Neural progenitor cell (in vitro differentiated cells): ENCODE results near the gene TBXAS1. TPM values are rescaled to one million over a fixed set of nuclear protein-coding genes. Genes with fewer than 3 reads are reported as not detected.

Experiments
- DNase-seq: peaks from one replicate; pipeline ENCODE4 v3.0.0-alpha.2; 2016; ENCODE audit warnings: low spot score
- H2AFZ ChIP-seq: fragments of 200-600 bp; sonication (generic); replicated peaks from 2 replicates; pipeline ENCODE4 v1.6.1; 2016; ENCODE audit warnings: antibody characterized with exemption
- H3F3A ChIP-seq: fragments of 200-600 bp; sonication (generic); 2 replicates; pipeline ENCODE4 v1.6.1; 2016; ENCODE audit warnings: antibody characterized with exemption, low read depth
- H3K27ac ChIP-seq: fragments of 200-600 bp; sonication (generic); 2 replicates; pipeline ENCODE4 v1.5.1; 2016; ENCODE audit warnings: mild to moderate bottlenecking
- H3K27me3 ChIP-seq: fragments of 200-600 bp; sonication (generic); 2 replicates; pipeline ENCODE4 v1.6.1; 2016; ENCODE audit warnings: mild to moderate bottlenecking, moderate library complexity
- H3K36me3 ChIP-seq: fragments of 200-600 bp; sonication (generic); 2 replicates; pipeline ENCODE4 v1.5.1; 2016
- H3K4me1 ChIP-seq: fragments of 200-600 bp; sonication (generic); 2 replicates; pipeline ENCODE4 v1.6.1; 2016; ENCODE audit warnings: mixed run types
- H3K4me2 ChIP-seq: fragments of 200-600 bp; sonication (generic); 2 replicates; pipeline ENCODE4 v1.6.1; 2016
- H3K4me3 ChIP-seq: fragments of 200-600 bp; sonication (generic); 2 replicates; pipeline ENCODE4 v1.5.1; 2016
- H3K79me2 ChIP-seq: fragments of 200-600 bp; sonication (generic); 2 replicates; pipeline ENCODE4 v1.6.1; 2016; ENCODE audit warnings: low read depth
- H3K9ac ChIP-seq: fragments of 200-600 bp; sonication (generic); 2 replicates; pipeline ENCODE4 v1.6.1; 2016
- H3K9me3 ChIP-seq: fragments of 200-600 bp; sonication (generic); 2 replicates; pipeline ENCODE4 v1.5.1; 2016; ENCODE audit warnings: low read depth
- H4K20me1 ChIP-seq: fragments of 200-600 bp; sonication (generic); 2 replicates; pipeline ENCODE4 v1.6.1; 2016; ENCODE audit warnings: low read depth
- H3K27ac Mint-ChIP-seq: 3 replicates; pipeline ENCODE4 v1.8.0; 2021; ENCODE audit warnings: mixed read lengths
- H3K27me3 Mint-ChIP-seq: 2 replicates; pipeline ENCODE4 v1.8.0; 2022; ENCODE audit warnings: low read depth, mild to moderate bottlenecking, inconsistent platforms, moderate library complexity, mixed read lengths; ENCODE audit not compliant: insufficient read depth
- H3K36me3 Mint-ChIP-seq: 3 replicates; pipeline ENCODE4 v1.8.0; 2021; ENCODE audit warnings: mixed read lengths
- H3K4me1 Mint-ChIP-seq: 3 replicates; pipeline ENCODE4 v1.8.0; 2021; ENCODE audit warnings: mixed read lengths
- H3K4me3 Mint-ChIP-seq: 3 replicates; pipeline ENCODE4 v1.8.0; 2021; ENCODE audit warnings: mild to moderate bottlenecking, moderate library complexity, mixed read lengths
- H3K9me3 Mint-ChIP-seq: 3 replicates; pipeline ENCODE4 v1.8.0; 2020; ENCODE audit warnings: mixed read lengths
- CTCF ChIP-seq: fragments of 200-600 bp; sonication (generic); IDR thresholded peaks from 2 replicates; pipeline ENCODE4 v1.5.1; 2017; ENCODE audit warnings: antibody characterized with exemption, mild to moderate bottlenecking
- EZH2 ChIP-seq: fragments of 200-600 bp; sonication (generic); IDR thresholded peaks from 2 replicates; pipeline ENCODE4 v1.6.1; 2017; ENCODE audit warnings: antibody characterized with exemption, mild to moderate bottlenecking, moderate library complexity
- EZH2phosphoT487 ChIP-seq: fragments of 200-600 bp; sonication (generic); IDR thresholded peaks from 2 replicates; pipeline ENCODE4 v1.6.1; 2017; ENCODE audit warnings: antibody characterized with exemption
- total RNA-seq: library from RNA; depleted of rRNA; stranded (reverse); fragments of >200 nt; gene quantifications from 2 replicates; pipeline ENCODE4 v1.2.3, GENCODE V29; 2015; ENCODE audit warnings: low replicate concordance

The TBXAS1 gene
- total RNA-seq, 1 donor from 2014 or later = not detected

- Mint-ChIP-seq H3K4me1 (no peaks in the 10 kb centered on the region), H3K27ac (no peak overlapping the region)
- no peak for TF ChIP-seq CTCF
Observed at GRCh38 chr7:139876622-139877283, 47.7 kb downstream of the TBXAS1 start.

GRCh38 chr7:139883814-139884213, 54.8 kb downstream of the TBXAS1 start:
- Mint-ChIP-seq H3K4me1 (no peaks in the 10 kb centered on the region), H3K4me3 (no peak overlapping the region), H3K27ac (no peak overlapping the region), H3K9me3 (peaks cover 4% of the 10 kb centered on the region), H3K27me3 (no peaks in the 10 kb centered on the region), H3K36me3 (no peaks in the 10 kb centered on the region)
- Histone ChIP-seq H3K27ac (no peak overlapping the region), H3K4me3 (no peak overlapping the region), H2AFZ (no peak overlapping the region), H4K20me1 (no peaks in the 10 kb centered on the region), H3K9me3 (no peaks in the 10 kb centered on the region), H3K9ac (no peak overlapping the region), H3K4me1 (no peaks in the 10 kb centered on the region), H3K4me2 (no peak overlapping the region), H3K27me3 (no peaks in the 10 kb centered on the region), H3K79me2 (no peaks in the 10 kb centered on the region), H3F3A (no peaks in the 10 kb centered on the region), H3K36me3 (no peaks in the 10 kb centered on the region)
- DNase-seq = no peak
- TF ChIP-seq CTCF = no peak
- no peak for TF ChIP-seq EZH2phosphoT487
- TF ChIP-seq EZH2 = no peak

More at GRCh38 chr7:139876622-139877283, 47.7 kb downstream of the TBXAS1 start:
- H3K4me2 ChIP-seq = no peak overlapping the region
- no peak overlapping the region for H3K27ac ChIP-seq
- no peaks in the 10 kb centered on the region for H3F3A ChIP-seq
- no peak overlapping the region for H3K4me3 ChIP-seq
- no peaks in the 10 kb centered on the region for H4K20me1 ChIP-seq
- no peak overlapping the region for H3K9ac ChIP-seq
- H3K4me3 Mint-ChIP-seq = no peak overlapping the region
- no peaks in the 10 kb centered on the region for H3K4me1 ChIP-seq
- H3K36me3 Mint-ChIP-seq = no peaks in the 10 kb centered on the region
- no peaks in the 10 kb centered on the region for H3K27me3 ChIP-seq
- H3K79me2 ChIP-seq = no peaks in the 10 kb centered on the region
- H2AFZ ChIP-seq = no peak overlapping the region
- no peaks in the 10 kb centered on the region for H3K9me3 Mint-ChIP-seq
- no peaks in the 10 kb centered on the region for H3K36me3 ChIP-seq
- no peak for DNase-seq
- no peaks in the 10 kb centered on the region for H3K27me3 Mint-ChIP-seq
- no peaks in the 10 kb centered on the region for H3K9me3 ChIP-seq

- Histone ChIP-seq H3K4me2 (no peak overlapping the region), H3K4me1 (no peaks in the 10 kb centered on the region), H3K79me2 (no peaks in the 10 kb centered on the region), H3K27me3 (no peaks in the 10 kb centered on the region), H3K9me3 (no peaks in the 10 kb centered on the region), H2AFZ (no peak overlapping the region), H3K4me3 (no peak overlapping the region), H4K20me1 (no peaks in the 10 kb centered on the region), H3F3A (no peaks in the 10 kb centered on the region), H3K9ac (no peak overlapping the region), H3K36me3 (no peaks in the 10 kb centered on the region), H3K27ac (no peak overlapping the region)
- no peak overlapping the region for H3K4me3 Mint-ChIP-seq
- H3K4me1 Mint-ChIP-seq = no peaks in the 10 kb centered on the region
- no peak for DNase-seq
- H3K9me3 Mint-ChIP-seq = peaks cover 4% of the 10 kb centered on the region
- H3K27ac Mint-ChIP-seq = no peak overlapping the region
- no peaks in the 10 kb centered on the region for H3K27me3 Mint-ChIP-seq
- TF ChIP-seq EZH2phosphoT487 (no peak), CTCF (no peak), EZH2 (no peak)
- no peaks in the 10 kb centered on the region for H3K36me3 Mint-ChIP-seq
Observed at GRCh38 chr7:139884441-139884840, 55.4 kb downstream of the TBXAS1 start.
